NCI-H510A treated with DMSO at 0.1 percent for 48 hours (cell line): ENCODE measurements around the gene NHLRC4.

ENCODE experiments used
- DNase-seq: peaks from one replicate; lab custom pipeline; 2025; lab: John Stamatoyannopoulos, UW

NHLRC4 gene

GRCh38 chr16:530111-530817, 36.5 kb upstream of the NHLRC4 start:
- no peak for DNase-seq

- no peak for DNase-seq
Measured at GRCh38 chr16:531494-532125, 35.2 kb upstream of the NHLRC4 start.

GRCh38 chr16:533391-534123, 33.2 kb upstream of the NHLRC4 start:
- no peak for DNase-seq

- DNase-seq: no peak
Measured at GRCh38 chr16:534135-534534, 32.7 kb upstream of the NHLRC4 start.

- no peak for DNase-seq
Measured at GRCh38 chr16:534856-535445, 31.9 kb upstream of the NHLRC4 start.

- DNase-seq: no peak
Measured at GRCh38 chr16:535446-536405, 31.1 kb upstream of the NHLRC4 start.

GRCh38 chr16:536746-537145, 30.1 kb upstream of the NHLRC4 start:
- DNase-seq: no peak

GRCh38 chr16:537415-538335, 29.1 kb upstream of the NHLRC4 start:
- no peak for DNase-seq

GRCh38 chr16:539901-540530, 26.8 kb upstream of the NHLRC4 start:
- no peak for DNase-seq

- no peak for DNase-seq
Measured at GRCh38 chr16:540645-541340, 26.0 kb upstream of the NHLRC4 start.

- no peak for DNase-seq
Measured at GRCh38 chr16:543301-544164, 23.3 kb upstream of the NHLRC4 start.

GRCh38 chr16:544517-544916, 22.3 kb upstream of the NHLRC4 start:
- DNase-seq: no peak

GRCh38 chr16:546909-547770, 19.7 kb upstream of the NHLRC4 start:
- DNase-seq: no peak

GRCh38 chr16:548586-548985, 18.2 kb upstream of the NHLRC4 start:
- DNase-seq: no peak

GRCh38 chr16:549544-550263, 17.1 kb upstream of the NHLRC4 start:
- no peak for DNase-seq

- DNase-seq: no peak
Measured at GRCh38 chr16:551210-551609, 15.6 kb upstream of the NHLRC4 start.

- no peak for DNase-seq
Measured at GRCh38 chr16:552171-552570, 14.6 kb upstream of the NHLRC4 start.
